ENCODE measurements around the gene PRUNE2. TPM values are rescaled to one million over a fixed set of nuclear protein-coding genes. Genes with fewer than 3 reads are reported as not detected.

PRUNE2 gene
- total and polyA plus RNA-seq, 4 donors, result 1.3 to 4.5 (median 1.6) TPM

DNA sequence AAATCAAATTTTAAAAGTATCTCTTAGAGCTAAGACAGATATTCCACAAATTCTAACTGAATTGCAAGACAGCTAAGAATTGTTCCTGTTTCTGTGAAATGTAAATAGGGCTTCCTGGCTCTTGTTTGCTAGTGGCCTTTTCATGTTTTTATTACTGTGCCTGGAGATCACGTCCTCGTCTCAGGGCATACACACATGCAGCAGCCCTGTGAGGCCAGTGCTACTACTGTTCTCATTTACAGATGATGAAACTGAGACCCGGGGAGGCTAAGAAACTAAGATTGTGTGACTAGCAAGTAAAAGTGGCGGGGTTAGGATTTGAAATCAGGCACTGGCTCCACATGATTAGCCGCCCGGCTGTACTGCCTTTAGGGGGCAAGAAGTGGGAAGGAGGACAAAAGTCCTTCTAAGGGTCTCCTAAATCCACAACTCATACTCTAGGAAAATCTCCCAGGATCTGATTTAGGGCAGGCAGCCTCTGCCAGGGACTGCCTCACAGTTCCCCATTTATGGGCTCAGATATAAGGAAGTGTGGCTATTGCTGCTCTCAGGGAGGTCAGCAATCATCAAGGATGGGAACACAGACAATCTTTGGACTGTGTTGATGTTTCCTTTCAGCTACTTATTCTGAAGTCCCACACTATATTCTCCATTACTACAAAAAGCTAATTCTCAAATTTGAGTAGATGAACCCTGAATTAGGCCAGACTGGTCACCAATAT, 7.9 kb downstream of the PRUNE2 start:
- no peak for TF ChIP-seq NR2F2 (IDR thresholded peaks at IDR 0.05)
- TF ChIP-seq, protein P1, sequence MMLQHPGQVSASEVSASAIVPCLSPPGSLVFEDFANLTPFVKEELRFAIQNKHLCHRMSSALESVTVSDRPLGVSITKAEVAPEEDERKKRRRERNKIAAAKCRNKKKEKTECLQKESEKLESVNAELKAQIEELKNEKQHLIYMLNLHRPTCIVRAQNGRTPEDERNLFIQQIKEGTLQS (IDR thresholded peaks at IDR 0.05), result no peak
- TF ChIP-seq TAF1 (conservative IDR thresholded peaks at IDR 0.05), result no peak
- TF ChIP-seq HNF4G (IDR thresholded peaks at IDR 0.05), result no peak
- TF ChIP-seq RXRA (IDR thresholded peaks at IDR 0.05), result no peak
- TF ChIP-seq, protein P2, sequence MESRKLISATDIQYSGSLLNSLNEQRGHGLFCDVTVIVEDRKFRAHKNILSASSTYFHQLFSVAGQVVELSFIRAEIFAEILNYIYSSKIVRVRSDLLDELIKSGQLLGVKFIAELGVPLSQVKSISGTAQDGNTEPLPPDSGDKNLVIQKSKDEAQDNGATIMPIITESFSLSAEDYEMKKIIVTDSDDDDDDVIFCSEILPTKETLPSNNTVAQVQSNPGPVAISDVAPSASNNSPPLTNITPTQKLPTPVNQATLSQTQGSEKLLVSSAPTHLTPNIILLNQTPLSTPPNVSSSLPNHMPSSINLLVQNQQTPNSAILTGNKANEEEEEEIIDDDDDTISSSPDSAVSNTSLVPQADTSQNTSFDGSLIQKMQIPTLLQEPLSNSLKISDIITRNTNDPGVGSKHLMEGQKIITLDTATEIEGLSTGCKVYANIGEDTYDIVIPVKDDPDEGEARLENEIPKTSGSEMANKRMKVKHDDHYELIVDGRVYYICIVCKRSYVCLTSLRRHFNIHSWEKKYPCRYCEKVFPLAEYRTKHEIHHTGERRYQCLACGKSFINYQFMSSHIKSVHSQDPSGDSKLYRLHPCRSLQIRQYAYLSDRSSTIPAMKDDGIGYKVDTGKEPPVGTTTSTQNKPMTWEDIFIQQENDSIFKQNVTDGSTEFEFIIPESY (IDR thresholded peaks at IDR 0.05), result no peak
- no peak for TF ChIP-seq FOXA2 (IDR thresholded peaks at IDR 0.05)
- TF ChIP-seq, protein P3, sequence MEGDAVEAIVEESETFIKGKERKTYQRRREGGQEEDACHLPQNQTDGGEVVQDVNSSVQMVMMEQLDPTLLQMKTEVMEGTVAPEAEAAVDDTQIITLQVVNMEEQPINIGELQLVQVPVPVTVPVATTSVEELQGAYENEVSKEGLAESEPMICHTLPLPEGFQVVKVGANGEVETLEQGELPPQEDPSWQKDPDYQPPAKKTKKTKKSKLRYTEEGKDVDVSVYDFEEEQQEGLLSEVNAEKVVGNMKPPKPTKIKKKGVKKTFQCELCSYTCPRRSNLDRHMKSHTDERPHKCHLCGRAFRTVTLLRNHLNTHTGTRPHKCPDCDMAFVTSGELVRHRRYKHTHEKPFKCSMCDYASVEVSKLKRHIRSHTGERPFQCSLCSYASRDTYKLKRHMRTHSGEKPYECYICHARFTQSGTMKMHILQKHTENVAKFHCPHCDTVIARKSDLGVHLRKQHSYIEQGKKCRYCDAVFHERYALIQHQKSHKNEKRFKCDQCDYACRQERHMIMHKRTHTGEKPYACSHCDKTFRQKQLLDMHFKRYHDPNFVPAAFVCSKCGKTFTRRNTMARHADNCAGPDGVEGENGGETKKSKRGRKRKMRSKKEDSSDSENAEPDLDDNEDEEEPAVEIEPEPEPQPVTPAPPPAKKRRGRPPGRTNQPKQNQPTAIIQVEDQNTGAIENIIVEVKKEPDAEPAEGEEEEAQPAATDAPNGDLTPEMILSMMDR (IDR thresholded peaks at IDR 0.05; ENCODE audit: low read depth, low read length, missing input control), result no peak
- no peak for TF ChIP-seq HNF4A (conservative IDR thresholded peaks at IDR 0.05)
- TF ChIP-seq JUND (IDR thresholded peaks at IDR 0.05), result no peak
- no peak for TF ChIP-seq EGR1 (IDR thresholded peaks at IDR 0.05; ENCODE audit: low read depth in 2 of 2)
- TF ChIP-seq SP1 (IDR thresholded peaks at IDR 0.05), result no peak
- TF ChIP-seq GABPA (IDR thresholded peaks at IDR 0.05 in 1 of 2, conservative IDR thresholded peaks at IDR 0.05 in 1 of 2), result no peak
- TF ChIP-seq, protein P4, sequence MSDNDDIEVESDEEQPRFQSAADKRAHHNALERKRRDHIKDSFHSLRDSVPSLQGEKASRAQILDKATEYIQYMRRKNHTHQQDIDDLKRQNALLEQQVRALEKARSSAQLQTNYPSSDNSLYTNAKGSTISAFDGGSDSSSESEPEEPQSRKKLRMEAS (IDR thresholded peaks at IDR 0.05), result no peak
- no peak for TF ChIP-seq FOXA1 (IDR thresholded peaks at IDR 0.05)
- no peak for TF ChIP-seq RAD21 (IDR thresholded peaks at IDR 0.05)
- TF ChIP-seq, protein P5, sequence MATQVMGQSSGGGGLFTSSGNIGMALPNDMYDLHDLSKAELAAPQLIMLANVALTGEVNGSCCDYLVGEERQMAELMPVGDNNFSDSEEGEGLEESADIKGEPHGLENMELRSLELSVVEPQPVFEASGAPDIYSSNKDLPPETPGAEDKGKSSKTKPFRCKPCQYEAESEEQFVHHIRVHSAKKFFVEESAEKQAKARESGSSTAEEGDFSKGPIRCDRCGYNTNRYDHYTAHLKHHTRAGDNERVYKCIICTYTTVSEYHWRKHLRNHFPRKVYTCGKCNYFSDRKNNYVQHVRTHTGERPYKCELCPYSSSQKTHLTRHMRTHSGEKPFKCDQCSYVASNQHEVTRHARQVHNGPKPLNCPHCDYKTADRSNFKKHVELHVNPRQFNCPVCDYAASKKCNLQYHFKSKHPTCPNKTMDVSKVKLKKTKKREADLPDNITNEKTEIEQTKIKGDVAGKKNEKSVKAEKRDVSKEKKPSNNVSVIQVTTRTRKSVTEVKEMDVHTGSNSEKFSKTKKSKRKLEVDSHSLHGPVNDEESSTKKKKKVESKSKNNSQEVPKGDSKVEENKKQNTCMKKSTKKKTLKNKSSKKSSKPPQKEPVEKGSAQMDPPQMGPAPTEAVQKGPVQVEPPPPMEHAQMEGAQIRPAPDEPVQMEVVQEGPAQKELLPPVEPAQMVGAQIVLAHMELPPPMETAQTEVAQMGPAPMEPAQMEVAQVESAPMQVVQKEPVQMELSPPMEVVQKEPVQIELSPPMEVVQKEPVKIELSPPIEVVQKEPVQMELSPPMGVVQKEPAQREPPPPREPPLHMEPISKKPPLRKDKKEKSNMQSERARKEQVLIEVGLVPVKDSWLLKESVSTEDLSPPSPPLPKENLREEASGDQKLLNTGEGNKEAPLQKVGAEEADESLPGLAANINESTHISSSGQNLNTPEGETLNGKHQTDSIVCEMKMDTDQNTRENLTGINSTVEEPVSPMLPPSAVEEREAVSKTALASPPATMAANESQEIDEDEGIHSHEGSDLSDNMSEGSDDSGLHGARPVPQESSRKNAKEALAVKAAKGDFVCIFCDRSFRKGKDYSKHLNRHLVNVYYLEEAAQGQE (IDR thresholded peaks at IDR 0.05), result no peak
- no peak for TF ChIP-seq YY1 (IDR thresholded peaks at IDR 0.05)
- Histone ChIP-seq H3K4me1 (ENCODE audit: control insufficient read depth in 4 of 4, insufficient read depth in 4 of 4, low read length in 3 of 4) (no peaks in the 10 kb centered on the region), H3K4me3 (ENCODE audit: low read depth in 1 of 3, low read length in 3 of 3) (no peak overlapping the region), H3K27me3 (ENCODE audit: control insufficient read depth in 4 of 4, insufficient read depth in 4 of 4, low read length in 3 of 4) (peaks cover 0 to 17% (median 1%) of the 10 kb centered on the region in 4 donors), H3K9ac (ENCODE audit: low read depth in 1 of 2, low read length in 2 of 2) (no peak overlapping the region), H3K9me3 (ENCODE audit: control insufficient read depth in 4 of 4, low read length in 3 of 4) (no peaks in the 10 kb centered on the region), H3K36me3 (ENCODE audit: control insufficient read depth in 4 of 4, insufficient read depth in 3 of 4, low read depth in 1 of 4, low read length in 3 of 4) (no peaks in the 10 kb centered on the region), H3K27ac (ENCODE audit: low read depth in 1 of 2, low read length in 2 of 2) (no peak overlapping the region)
- no peak for DNase-seq (ENCODE audit: low spot score)
- 70% methylated on average over 6 of the region's 6 CpGs for WGBS
